GM18909 (cell line): ENCODE measurements around the gene PRSS33.

Experiments
- ATAC-seq: cut with Tn5 transposase; IDR thresholded peaks from one replicate; pipeline ENCODE4 v1.9.1; 2021; ENCODE audit warnings: mild to moderate bottlenecking; ENCODE audit not compliant: unreplicated experiment, poor library complexity

PRSS33 gene

GRCh38 chr16:2748757-2749455 is 38.5 kb downstream of the PRSS33 start:
- ATAC-seq, result no peak

- no peak for ATAC-seq
Measured at GRCh38 chr16:2745961-2746360, 41.4 kb downstream of the PRSS33 start.

GRCh38 chr16:2745116-2745890 is 42.1 kb downstream of the PRSS33 start:
- no peak for ATAC-seq

- ATAC-seq, result no peak
Measured at GRCh38 chr16:2744711-2745110, 42.6 kb downstream of the PRSS33 start.

GRCh38 chr16:2743007-2743810 is 44.2 kb downstream of the PRSS33 start:
- no peak for ATAC-seq

- no peak for ATAC-seq
Measured at GRCh38 chr16:2742323-2743006, 44.9 kb downstream of the PRSS33 start.

- ATAC-seq, result no peak
Measured at GRCh38 chr16:2741168-2741567, 46.2 kb downstream of the PRSS33 start.

- ATAC-seq, result no peak
Measured at GRCh38 chr16:2740476-2740875, 46.9 kb downstream of the PRSS33 start.

GRCh38 chr16:2739625-2740430 is 47.5 kb downstream of the PRSS33 start:
- no peak for ATAC-seq

- ATAC-seq, result no peak
Measured at GRCh38 chr16:2738615-2739014, 48.7 kb downstream of the PRSS33 start.

GRCh38 chr16:2737895-2738418 is 49.4 kb downstream of the PRSS33 start:
- no peak for ATAC-seq

- no peak for ATAC-seq
Measured at GRCh38 chr16:2737238-2737605, 50.1 kb downstream of the PRSS33 start.

- no peak for ATAC-seq
Measured at GRCh38 chr16:2736476-2737237, 50.7 kb downstream of the PRSS33 start.

GRCh38 chr16:2734844-2735515 is 52.4 kb downstream of the PRSS33 start:
- ATAC-seq, result no peak
